Measurements from ENCODE around the gene SLC6A17. TPM values are rescaled to one million over a fixed set of nuclear protein-coding genes. Genes with fewer than 3 reads are reported as not detected.

The SLC6A17 gene
- total RNA-seq, 1 donor from 2014 or later, result 0.11 TPM

DNA sequence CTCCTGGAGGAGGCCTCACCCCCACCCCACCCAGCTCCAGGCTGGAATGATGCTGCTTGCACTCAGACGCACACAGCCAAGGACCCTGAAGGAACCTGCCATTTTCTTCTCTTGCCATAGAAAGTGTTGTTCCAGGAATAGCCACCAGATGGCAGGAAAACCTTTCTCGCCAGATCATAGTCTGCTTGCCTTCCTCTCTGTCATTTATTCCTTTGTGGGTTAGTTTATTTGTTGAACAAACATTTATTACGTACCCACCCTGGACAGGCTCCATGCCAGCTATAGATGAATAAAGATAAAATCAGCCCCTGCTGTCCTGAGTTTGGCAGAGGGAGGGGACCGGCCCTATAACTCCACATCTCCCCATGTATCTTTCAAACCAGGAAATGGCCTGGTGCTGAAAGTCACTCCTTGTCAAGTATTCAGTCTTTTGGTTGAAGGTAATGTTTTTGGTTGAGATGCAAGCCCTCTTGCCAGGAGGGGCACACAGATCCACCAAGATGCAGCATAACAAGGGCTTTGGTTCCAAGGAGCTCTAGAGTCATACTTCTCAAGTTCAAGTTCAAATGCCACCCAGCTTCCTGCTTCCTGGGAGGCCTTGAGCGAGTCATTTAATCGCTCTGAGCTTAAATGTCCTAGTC is 52.8 kb downstream of the SLC6A17 start:
- peak in 1 of 2 donors; percentile 81 for DNase-seq (ENCODE audit: low spot score in 2 of 2)
- intact Hi-C loops (cut with DNase I), result loop anchor here (1.0 kb wide), 2 partner anchors 109 to 257 kb away; no protein-coding TSS in a partner anchor

GRCh38 chr1:110205156-110205555 is 54.9 kb downstream of the SLC6A17 start:
- intact Hi-C loops (cut with DNase I), result no loop called here
- Histone ChIP-seq H3K27me3 (no peaks in the 10 kb centered on the region), H3K36me3 (no peaks in the 10 kb centered on the region), H3K4me1 (peaks cover 3 to 7% of the 10 kb centered on the region in 2 donors), H3K9me3 (no peaks in the 10 kb centered on the region), H3K4me3 (no peak overlapping the region), H3K27ac (no peak overlapping the region)
- TF ChIP-seq, protein P1, sequence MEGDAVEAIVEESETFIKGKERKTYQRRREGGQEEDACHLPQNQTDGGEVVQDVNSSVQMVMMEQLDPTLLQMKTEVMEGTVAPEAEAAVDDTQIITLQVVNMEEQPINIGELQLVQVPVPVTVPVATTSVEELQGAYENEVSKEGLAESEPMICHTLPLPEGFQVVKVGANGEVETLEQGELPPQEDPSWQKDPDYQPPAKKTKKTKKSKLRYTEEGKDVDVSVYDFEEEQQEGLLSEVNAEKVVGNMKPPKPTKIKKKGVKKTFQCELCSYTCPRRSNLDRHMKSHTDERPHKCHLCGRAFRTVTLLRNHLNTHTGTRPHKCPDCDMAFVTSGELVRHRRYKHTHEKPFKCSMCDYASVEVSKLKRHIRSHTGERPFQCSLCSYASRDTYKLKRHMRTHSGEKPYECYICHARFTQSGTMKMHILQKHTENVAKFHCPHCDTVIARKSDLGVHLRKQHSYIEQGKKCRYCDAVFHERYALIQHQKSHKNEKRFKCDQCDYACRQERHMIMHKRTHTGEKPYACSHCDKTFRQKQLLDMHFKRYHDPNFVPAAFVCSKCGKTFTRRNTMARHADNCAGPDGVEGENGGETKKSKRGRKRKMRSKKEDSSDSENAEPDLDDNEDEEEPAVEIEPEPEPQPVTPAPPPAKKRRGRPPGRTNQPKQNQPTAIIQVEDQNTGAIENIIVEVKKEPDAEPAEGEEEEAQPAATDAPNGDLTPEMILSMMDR (IDR thresholded peaks at IDR 0.05), result no peak
- no peak for DNase-seq (ENCODE audit: low spot score in 2 of 2)

More for the DNA sequence above, 52.8 kb downstream of the SLC6A17 start:
- no peak overlapping the region for H3K4me3 ChIP-seq
- H3K27ac ChIP-seq, result no peak overlapping the region
- H3K27me3 ChIP-seq, result no peaks in the 10 kb centered on the region
- no peaks in the 10 kb centered on the region for H3K9me3 ChIP-seq
- H3K4me1 ChIP-seq, result no peaks in the 10 kb centered on the region
- TF ChIP-seq, protein P1 (IDR thresholded peaks at IDR 0.05), result peak; percentile 70 to 94 (median 79)
- H3K36me3 ChIP-seq, result no peaks in the 10 kb centered on the region

DNA sequence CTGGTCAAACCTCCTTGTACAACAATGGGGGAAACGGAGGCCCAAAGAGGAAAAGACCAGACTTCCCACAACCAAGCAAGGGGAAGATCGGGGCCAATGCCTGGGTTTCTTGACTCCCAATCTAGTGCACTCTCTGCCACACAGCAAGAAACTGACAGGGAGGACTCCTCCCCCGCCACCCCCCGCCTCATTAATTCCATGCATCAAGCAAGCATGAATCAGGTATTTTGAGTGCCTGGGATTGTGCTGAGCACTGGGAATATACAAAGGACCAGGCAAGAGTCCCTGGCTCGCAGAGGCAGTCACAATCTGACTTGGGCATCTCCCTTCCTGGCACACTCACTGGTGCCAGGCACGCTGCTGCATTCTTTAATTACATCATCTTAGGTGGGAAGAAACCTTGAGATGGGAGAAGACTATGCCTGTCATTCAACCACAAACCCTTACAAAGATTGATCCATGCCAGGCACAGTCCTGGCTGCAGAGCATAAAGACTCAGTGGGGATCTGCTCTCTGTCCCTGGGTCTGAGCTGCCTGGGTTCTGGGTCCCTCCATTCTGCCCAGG is 55.4 kb downstream of the SLC6A17 start:
- intact Hi-C loops (cut with DNase I), result no loop called here
- TF ChIP-seq, protein P1 (IDR thresholded peaks at IDR 0.05), result no peak
- Histone ChIP-seq H3K36me3 (no peaks in the 10 kb centered on the region), H3K27ac (no peak overlapping the region), H3K27me3 (no peaks in the 10 kb centered on the region), H3K4me1 (peaks cover 3 to 7% of the 10 kb centered on the region in 2 donors), H3K9me3 (no peaks in the 10 kb centered on the region), H3K4me3 (no peak overlapping the region)
- no peak for DNase-seq (ENCODE audit: low spot score in 2 of 2)

DNA sequence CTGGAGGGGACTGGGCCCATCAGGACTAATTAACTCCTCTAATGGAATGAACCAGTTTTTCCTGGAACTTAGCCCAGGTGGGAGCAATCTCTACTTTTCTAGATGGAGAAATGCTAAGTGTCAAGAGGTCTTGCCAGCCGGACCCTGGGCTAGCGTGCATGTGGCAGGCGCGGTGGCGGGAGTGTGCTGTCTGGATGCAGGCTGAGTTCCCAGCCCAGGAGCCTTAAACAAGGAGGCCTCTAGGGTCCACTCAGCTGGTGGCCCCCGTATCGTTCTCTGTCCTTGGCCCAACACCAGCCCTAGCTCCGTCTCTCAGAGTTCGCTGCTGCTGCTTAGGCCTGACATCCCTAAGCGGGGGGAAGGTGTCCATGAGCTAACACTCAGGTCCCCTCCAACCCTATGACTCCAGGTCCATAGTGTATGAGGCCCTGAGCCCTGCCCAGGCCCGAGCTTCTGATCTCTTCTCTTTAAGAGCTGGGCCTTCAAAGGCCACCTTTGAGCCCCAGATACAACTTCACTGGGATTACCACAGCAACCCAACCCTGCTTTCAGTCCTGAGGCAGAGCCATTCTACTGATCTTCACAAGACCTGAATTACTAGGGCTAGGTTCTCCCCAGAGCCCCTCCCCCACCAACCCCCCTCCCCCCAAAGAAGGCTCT is 56.1 kb downstream of the SLC6A17 start:
- no peak overlapping the region for H3K4me3 ChIP-seq
- H3K9me3 ChIP-seq, result no peaks in the 10 kb centered on the region
- no peaks in the 10 kb centered on the region for H3K36me3 ChIP-seq
- TF ChIP-seq, protein P1 (IDR thresholded peaks at IDR 0.05), result no peak
- peaks cover 3 to 7% of the 10 kb centered on the region in 2 donors for H3K4me1 ChIP-seq
- intact Hi-C loops (cut with DNase I), result no loop called here
- H3K27ac ChIP-seq, result no peak overlapping the region
- DNase-seq (ENCODE audit: low spot score in 2 of 2), result no peak
- H3K27me3 ChIP-seq, result no peaks in the 10 kb centered on the region

- H3K4me1 ChIP-seq, result peaks cover 3 to 13% of the 10 kb centered on the region in 2 donors
- H3K4me3 ChIP-seq, result no peak overlapping the region
- intact Hi-C loops (cut with DNase I), result loop anchor here (1.0 to 2.0 kb wide), 3 partner anchors 19 to 252 kb away; no protein-coding TSS in a partner anchor
- TF ChIP-seq, protein P1 (IDR thresholded peaks at IDR 0.05), result peak; percentile 62 to 88 (median 85)
- peak in 1 of 2 donors; percentile 78 for DNase-seq (ENCODE audit: low spot score in 2 of 2)
- no peaks in the 10 kb centered on the region for H3K27me3 ChIP-seq
- no peak overlapping the region for H3K27ac ChIP-seq
- H3K36me3 ChIP-seq, result no peaks in the 10 kb centered on the region
- no peaks in the 10 kb centered on the region for H3K9me3 ChIP-seq
Measured at GRCh38 chr1:110207831-110208230, 57.5 kb downstream of the SLC6A17 start.

Data from ascending aorta (tissue), 2 donors.